OCI-LY7 (cell line): ENCODE data around the gene PRKG1. TPM values are rescaled to one million over a fixed set of nuclear protein-coding genes. Genes with fewer than 3 reads are reported as not detected.

Experiments used
- BruUV-seq: library from RNA; stranded (reverse); fragments of 400-500 nt; replicated peaks from 2 replicates; lab custom pipeline; 2021; lab: Mats Ljungman, UMichigan
- CTCF ChIA-PET: fragments of 300-600 bp; sonication (Branson Sonifier 250); formaldehyde crosslinking; loops from one replicate; lab custom pipeline; 2022; ENCODE audit warnings: antibody characterized with exemption; ENCODE audit not compliant: unreplicated experiment; lab: Charles Lee
- POLR2A ChIA-PET: fragments of 300-600 bp; sonication (Branson Sonifier 250); formaldehyde crosslinking; loops from one replicate; lab custom pipeline; 2022; ENCODE audit warnings: antibody characterized with exemption; lab: Charles Lee
- DNase-seq: peaks from one replicate; pipeline ENCODE4 v3.0.0-alpha.2; 2015; ENCODE audit warnings: low spot score
- H2AFZ ChIP-seq: fragments of 200-600 bp; sonication (generic), shearing (Covaris generic); 2 replicates; pipeline ENCODE4 v1.6.1; 2014; ENCODE audit warnings: mild to moderate bottlenecking, antibody characterized with exemption, low read length, moderate library complexity
- H3K27ac ChIP-seq: fragments of 200-600 bp; sonication (generic); 2 replicates; pipeline ENCODE4 v1.5.1; 2014; ENCODE audit warnings: mixed run types, low read depth, mild to moderate bottlenecking, moderate library complexity, low read length, inconsistent platforms; ENCODE audit not compliant: poor library complexity, severe bottlenecking
- H3K36me3 ChIP-seq: fragments of 200-600 bp; sonication (generic); 2 replicates; pipeline ENCODE4 v1.6.1; 2014; ENCODE audit warnings: mild to moderate bottlenecking, antibody characterized with exemption, low read length, moderate library complexity, mixed read lengths; ENCODE audit not compliant: insufficient read depth
- H3K4me1 ChIP-seq: fragments of 200-600 bp; sonication (generic); 2 replicates; pipeline ENCODE4 v1.5.1; 2014; ENCODE audit warnings: mild to moderate bottlenecking, low read length; ENCODE audit not compliant: insufficient read depth, poor library complexity, severe bottlenecking
- H3K4me2 ChIP-seq: fragments of 200-600 bp; sonication (generic); 2 replicates; pipeline ENCODE4 v1.6.1; 2014; ENCODE audit warnings: mild to moderate bottlenecking, low read length
- H3K4me3 ChIP-seq: fragments of 200-600 bp; sonication (generic); 2 replicates; pipeline ENCODE4 v1.5.1; 2014; ENCODE audit warnings: mild to moderate bottlenecking, low read depth, low read length; ENCODE audit not compliant: poor library complexity, severe bottlenecking
- H3K79me2 ChIP-seq: fragments of 200-600 bp; sonication (generic); 2 replicates; pipeline ENCODE4 v1.6.1; 2016; ENCODE audit warnings: low read depth, mild to moderate bottlenecking, low read length, moderate library complexity, mixed read lengths; ENCODE audit not compliant: insufficient read depth
- H3K9me2 ChIP-seq: fragments of 200-600 bp; sonication (generic); 2 replicates; pipeline ENCODE4 v1.6.1; 2016; ENCODE audit warnings: mild to moderate bottlenecking, low read length, mixed read lengths; ENCODE audit not compliant: insufficient read depth
- H3K9me3 ChIP-seq: fragments of 200-600 bp; sonication (generic); 2 replicates; pipeline ENCODE4 v1.6.1; 2014; ENCODE audit warnings: mild to moderate bottlenecking, mixed run types, low read length, mixed read lengths
- H4K20me1 ChIP-seq: fragments of 200-600 bp; sonication (generic); 2 replicates; pipeline ENCODE4 v1.6.1; 2014; ENCODE audit warnings: mild to moderate bottlenecking, antibody characterized with exemption, low read length, moderate library complexity, mixed read lengths; ENCODE audit not compliant: insufficient read depth
- EZH2phosphoT487 ChIP-seq: fragments of 200-600 bp; sonication (generic); IDR thresholded peaks from 2 replicates; pipeline ENCODE4 v1.6.1; 2018; ENCODE audit warnings: low read depth, borderline replicate concordance, mild to moderate bottlenecking, mixed run types, antibody characterized with exemption, low read length, moderate library complexity, mixed read lengths
- intact Hi-C: fragments of 100-400 bp; cut with micrococcal nuclease; formaldehyde crosslinking; loops from one replicate; pipeline ENCODE4 v1.10.0; 2022; ENCODE audit not compliant: unreplicated experiment
- total RNA-seq, 2 experiments: library from RNA; depleted of rRNA in 1 of 2; stranded (reverse); fragments of >200 nt in 1 of 2; shearing (Covaris generic) in 1 of 2; gene quantifications; 2 replicates each; pipeline ENCODE4 v1.2.3, GENCODE V29; 2014 to 2022
- TF ChIP-seq, protein P1 (sequence below): fragments of 200-600 bp; sonication (generic); conservative IDR thresholded peaks from 2 replicates; pipeline ENCODE4 v1.5.1; 2014; ENCODE audit warnings: mild to moderate bottlenecking, antibody characterized with exemption, low read length, moderate library complexity, mixed read lengths

The PRKG1 gene
- total RNA-seq, 2 experiments from 2014 or later, result not detected

DNA sequence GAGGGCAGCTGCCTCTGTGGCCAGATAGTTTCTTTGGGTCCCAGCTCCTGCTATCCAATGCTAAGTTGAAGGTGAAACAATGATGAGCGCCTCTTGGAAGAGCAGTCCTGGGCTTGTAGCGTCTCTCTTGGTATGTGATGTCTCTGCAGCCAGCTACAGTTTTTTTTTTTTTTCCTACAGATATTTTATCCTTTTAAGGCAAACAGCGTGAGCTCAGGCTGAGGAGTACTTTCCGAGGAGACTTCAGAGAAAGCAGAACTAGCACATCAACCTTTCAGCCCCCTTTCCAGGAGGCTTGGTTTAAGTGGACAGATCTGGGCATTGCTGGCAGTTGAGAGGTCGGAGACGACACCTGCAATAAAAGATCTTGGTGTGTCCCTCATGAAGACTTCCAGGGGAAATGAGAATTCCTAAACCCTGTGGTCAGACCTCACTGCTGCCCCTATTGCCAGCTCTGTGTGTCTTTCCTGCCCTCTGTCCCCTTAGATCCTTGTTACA is 9.1 kb downstream of the PRKG1 start:
- Histone ChIP-seq H3K9me3 (no peaks in the 10 kb centered on the region), H3K4me2 (no peak overlapping the region), H3K27ac (no peak overlapping the region), H3K36me3 (no peaks in the 10 kb centered on the region), H3K9me2 (no peaks in the 10 kb centered on the region), H3K4me3 (no peak overlapping the region), H3K4me1 (no peaks in the 10 kb centered on the region), H2AFZ (no peak overlapping the region), H4K20me1 (no peaks in the 10 kb centered on the region), H3K79me2 (no peaks in the 10 kb centered on the region)
- no TSS peak for BruUV-seq
- POLR2A ChIA-PET, result interaction anchor here (0.6 to 1.2 kb wide), 4 partner anchors 13 to 893 kb away, joined by 3 read pairs; no protein-coding TSS in a partner anchor
- no peak for DNase-seq
- TF ChIP-seq, protein P1, sequence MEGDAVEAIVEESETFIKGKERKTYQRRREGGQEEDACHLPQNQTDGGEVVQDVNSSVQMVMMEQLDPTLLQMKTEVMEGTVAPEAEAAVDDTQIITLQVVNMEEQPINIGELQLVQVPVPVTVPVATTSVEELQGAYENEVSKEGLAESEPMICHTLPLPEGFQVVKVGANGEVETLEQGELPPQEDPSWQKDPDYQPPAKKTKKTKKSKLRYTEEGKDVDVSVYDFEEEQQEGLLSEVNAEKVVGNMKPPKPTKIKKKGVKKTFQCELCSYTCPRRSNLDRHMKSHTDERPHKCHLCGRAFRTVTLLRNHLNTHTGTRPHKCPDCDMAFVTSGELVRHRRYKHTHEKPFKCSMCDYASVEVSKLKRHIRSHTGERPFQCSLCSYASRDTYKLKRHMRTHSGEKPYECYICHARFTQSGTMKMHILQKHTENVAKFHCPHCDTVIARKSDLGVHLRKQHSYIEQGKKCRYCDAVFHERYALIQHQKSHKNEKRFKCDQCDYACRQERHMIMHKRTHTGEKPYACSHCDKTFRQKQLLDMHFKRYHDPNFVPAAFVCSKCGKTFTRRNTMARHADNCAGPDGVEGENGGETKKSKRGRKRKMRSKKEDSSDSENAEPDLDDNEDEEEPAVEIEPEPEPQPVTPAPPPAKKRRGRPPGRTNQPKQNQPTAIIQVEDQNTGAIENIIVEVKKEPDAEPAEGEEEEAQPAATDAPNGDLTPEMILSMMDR, result no peak
- no peak for TF ChIP-seq EZH2phosphoT487
- intact Hi-C loops, result no loop called here
- CTCF ChIA-PET, result no interaction called here

DNA sequence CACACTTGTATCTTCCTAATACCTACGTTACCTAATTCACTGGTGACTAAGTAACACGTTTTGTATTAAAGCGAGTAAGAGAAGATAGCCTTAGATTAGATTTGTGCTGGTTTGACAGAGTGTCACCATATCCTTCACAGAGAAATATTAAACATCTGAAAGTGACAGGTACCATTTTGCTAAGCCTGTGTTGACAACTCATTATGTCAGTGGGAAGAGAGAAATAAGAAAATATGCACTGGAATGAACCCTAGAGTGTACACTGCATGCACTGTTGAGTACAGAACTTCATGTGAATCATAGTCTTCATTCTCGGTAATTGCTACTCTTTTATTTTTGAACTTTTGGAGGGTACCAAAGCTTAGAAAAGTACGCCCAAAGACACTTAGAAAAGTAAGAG is 10.9 kb downstream of the PRKG1 start:
- no peaks in the 10 kb centered on the region for H3K9me3 ChIP-seq
- ChIA-PET CTCF (no interaction called here), POLR2A (interaction anchor here (0.6 to 0.7 kb wide), 4 partner anchors 19 to 389 kb away, joined by 3 read pairs; no protein-coding TSS in a partner anchor)
- H2AFZ ChIP-seq, result no peak overlapping the region
- no peak for TF ChIP-seq EZH2phosphoT487
- TF ChIP-seq, protein P1, result no peak
- H3K79me2 ChIP-seq, result no peaks in the 10 kb centered on the region
- H3K9me2 ChIP-seq, result no peaks in the 10 kb centered on the region
- H3K36me3 ChIP-seq, result no peaks in the 10 kb centered on the region
- H3K4me2 ChIP-seq, result no peak overlapping the region
- no peaks in the 10 kb centered on the region for H4K20me1 ChIP-seq
- intact Hi-C loops, result no loop called here
- no peak overlapping the region for H3K27ac ChIP-seq
- DNase-seq, result no peak
- no TSS peak for BruUV-seq
- H3K4me1 ChIP-seq, result no peaks in the 10 kb centered on the region
- H3K4me3 ChIP-seq, result no peak overlapping the region

DNA sequence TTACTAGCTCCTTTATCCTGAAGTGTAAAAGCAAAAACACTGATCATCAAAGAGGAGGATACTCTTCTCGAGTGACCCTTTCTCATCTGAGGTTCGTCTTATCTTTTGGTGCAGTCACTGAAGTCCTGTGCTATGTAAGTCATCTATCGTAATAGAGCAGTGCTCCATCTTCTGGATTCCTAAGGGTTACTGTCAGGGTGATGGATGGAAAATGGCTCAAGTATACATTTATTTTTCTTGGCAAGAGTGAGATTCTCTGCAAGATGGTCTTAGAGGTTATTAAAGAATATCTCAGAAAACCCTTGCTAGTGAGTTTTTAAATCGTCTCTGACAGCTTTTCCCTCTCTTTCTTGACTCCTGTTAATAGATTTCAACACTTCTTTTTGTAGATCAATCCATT is 12.4 kb downstream of the PRKG1 start:
- Histone ChIP-seq H3K9me3 (no peaks in the 10 kb centered on the region), H3K9me2 (no peaks in the 10 kb centered on the region), H3K27ac (no peak overlapping the region), H3K79me2 (no peaks in the 10 kb centered on the region), H4K20me1 (no peaks in the 10 kb centered on the region), H3K36me3 (no peaks in the 10 kb centered on the region), H2AFZ (no peak overlapping the region), H3K4me2 (no peak overlapping the region), H3K4me1 (no peaks in the 10 kb centered on the region), H3K4me3 (no peak overlapping the region)
- CTCF ChIA-PET, result no interaction called here
- TF ChIP-seq EZH2phosphoT487, result no peak
- TF ChIP-seq, protein P1, result no peak
- POLR2A ChIA-PET, result interaction anchor here (0.6 kb wide), 1 partner anchor 27 kb away, joined by 3 read pairs; no protein-coding TSS in a partner anchor
- BruUV-seq, result no TSS peak
- DNase-seq, result no peak
- intact Hi-C loops, result no loop called here
